GM06990 (cell line): ENCODE results near the gene RGS9BP.

Experiments
- DNase-seq: peaks from one replicate; pipeline ENCODE4 v3.0.0-alpha.2; 2011; ENCODE audit not compliant: insufficient read length; ENCODE audit errors: extremely low read depth
- H3K27me3 ChIP-seq: replicated peaks from 2 replicates; pipeline ENCODE4 v1.6.0; 2011; ENCODE audit warnings: low read length; ENCODE audit not compliant: control insufficient read depth, insufficient read depth
- H3K36me3 ChIP-seq: 2 replicates; pipeline ENCODE4 v1.5.1; 2011; ENCODE audit warnings: low read length; ENCODE audit not compliant: control insufficient read depth, insufficient read depth
- H3K4me3 ChIP-seq: replicated peaks from 2 replicates; pipeline ENCODE4 v1.5.1; 2011; ENCODE audit warnings: low read depth, mild to moderate bottlenecking, control low read depth, low read length
- TF ChIP-seq, protein P1 (sequence below): IDR thresholded peaks from 2 replicates; pipeline ENCODE4 v1.5.1; 2011; ENCODE audit warnings: low read length, control low read depth, mild to moderate bottlenecking, inconsistent platforms; ENCODE audit not compliant: insufficient read depth, poor library complexity, severe bottlenecking

Gene RGS9BP

DNA sequence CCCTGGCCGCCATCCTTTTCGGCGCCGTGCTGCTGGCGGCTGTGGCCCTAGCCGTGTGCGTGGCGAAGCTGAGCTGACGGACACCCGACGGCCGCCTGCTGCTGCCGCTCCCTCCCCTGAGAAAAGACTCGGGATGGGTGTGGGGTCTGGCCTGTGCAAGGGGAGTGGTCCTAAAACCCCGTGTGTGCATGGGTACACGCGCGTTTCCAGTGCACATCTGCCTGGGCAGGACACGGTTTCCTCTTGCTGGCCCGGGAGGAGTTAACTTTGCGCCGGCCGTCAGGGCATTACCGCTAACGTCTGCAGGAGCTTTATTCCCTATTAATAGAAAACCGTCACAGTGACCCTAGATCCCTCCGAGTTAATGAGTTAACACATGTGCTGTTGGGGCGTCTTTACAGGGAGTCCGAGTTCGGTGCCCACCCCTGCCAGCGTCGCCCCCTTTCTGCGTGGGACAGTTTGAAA lies 1.3 kb downstream of the RGS9BP start:
- TF ChIP-seq, protein P1, sequence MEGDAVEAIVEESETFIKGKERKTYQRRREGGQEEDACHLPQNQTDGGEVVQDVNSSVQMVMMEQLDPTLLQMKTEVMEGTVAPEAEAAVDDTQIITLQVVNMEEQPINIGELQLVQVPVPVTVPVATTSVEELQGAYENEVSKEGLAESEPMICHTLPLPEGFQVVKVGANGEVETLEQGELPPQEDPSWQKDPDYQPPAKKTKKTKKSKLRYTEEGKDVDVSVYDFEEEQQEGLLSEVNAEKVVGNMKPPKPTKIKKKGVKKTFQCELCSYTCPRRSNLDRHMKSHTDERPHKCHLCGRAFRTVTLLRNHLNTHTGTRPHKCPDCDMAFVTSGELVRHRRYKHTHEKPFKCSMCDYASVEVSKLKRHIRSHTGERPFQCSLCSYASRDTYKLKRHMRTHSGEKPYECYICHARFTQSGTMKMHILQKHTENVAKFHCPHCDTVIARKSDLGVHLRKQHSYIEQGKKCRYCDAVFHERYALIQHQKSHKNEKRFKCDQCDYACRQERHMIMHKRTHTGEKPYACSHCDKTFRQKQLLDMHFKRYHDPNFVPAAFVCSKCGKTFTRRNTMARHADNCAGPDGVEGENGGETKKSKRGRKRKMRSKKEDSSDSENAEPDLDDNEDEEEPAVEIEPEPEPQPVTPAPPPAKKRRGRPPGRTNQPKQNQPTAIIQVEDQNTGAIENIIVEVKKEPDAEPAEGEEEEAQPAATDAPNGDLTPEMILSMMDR: no peak
- Histone ChIP-seq H3K4me3 (no peak overlapping the region), H3K36me3 (peaks cover 2% of the 10 kb centered on the region; the same call in 1 of the 2 replicates), H3K27me3 (no peaks in the 10 kb centered on the region; the same call in 1 of the 2 replicates)
- DNase-seq: no peak

DNA sequence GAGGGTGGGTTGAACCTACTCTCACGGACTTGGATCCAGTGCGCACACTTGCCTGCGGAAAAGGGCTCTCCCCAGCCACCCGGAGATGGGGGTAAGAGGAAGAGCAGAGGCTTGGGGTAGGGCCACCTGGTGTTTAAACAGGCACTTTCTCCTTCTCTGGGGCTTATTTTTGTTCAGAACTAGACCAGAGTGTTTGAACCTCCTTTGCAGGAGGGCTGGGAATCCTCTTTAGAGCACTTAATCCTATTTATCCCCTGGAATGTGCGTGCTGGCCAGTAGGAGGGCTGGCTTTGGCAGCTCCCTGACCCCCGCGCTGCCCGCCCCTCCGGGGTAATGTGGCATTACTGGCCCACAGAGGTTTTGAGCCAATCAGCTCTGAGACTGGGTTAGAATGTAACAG lies 2.0 kb downstream of the RGS9BP start:
- TF ChIP-seq, protein P1: no peak
- no peaks in the 10 kb centered on the region; the same call in 1 of the 2 replicates for H3K27me3 ChIP-seq
- no peak for DNase-seq
- no peaks in the 10 kb centered on the region for H3K36me3 ChIP-seq
- no peak overlapping the region for H3K4me3 ChIP-seq

DNA sequence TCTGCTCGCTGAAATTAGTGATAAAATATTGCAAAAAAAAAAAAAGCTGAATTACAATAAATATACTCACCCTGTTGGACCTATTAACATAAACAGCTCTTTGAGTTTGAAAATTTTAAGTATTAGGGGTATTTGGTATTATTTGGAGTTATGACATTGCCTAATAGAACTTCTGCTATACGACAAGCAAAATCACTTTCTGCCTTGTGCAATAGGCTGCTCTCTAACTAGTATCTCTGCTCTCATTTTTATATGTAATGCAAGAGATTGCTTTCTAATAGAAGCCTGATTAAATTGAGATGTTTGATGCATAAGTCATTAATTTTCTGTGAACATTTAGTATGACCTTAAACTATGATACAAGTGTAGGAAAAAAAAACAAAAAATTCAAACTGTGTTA lies 5.3 kb downstream of the RGS9BP start:
- TF ChIP-seq, protein P1: no peak
- Histone ChIP-seq H3K4me3 (no peak overlapping the region), H3K27me3 (no peaks in the 10 kb centered on the region; the same call in 1 of the 2 replicates), H3K36me3 (no peaks in the 10 kb centered on the region)
- no peak for DNase-seq

DNA sequence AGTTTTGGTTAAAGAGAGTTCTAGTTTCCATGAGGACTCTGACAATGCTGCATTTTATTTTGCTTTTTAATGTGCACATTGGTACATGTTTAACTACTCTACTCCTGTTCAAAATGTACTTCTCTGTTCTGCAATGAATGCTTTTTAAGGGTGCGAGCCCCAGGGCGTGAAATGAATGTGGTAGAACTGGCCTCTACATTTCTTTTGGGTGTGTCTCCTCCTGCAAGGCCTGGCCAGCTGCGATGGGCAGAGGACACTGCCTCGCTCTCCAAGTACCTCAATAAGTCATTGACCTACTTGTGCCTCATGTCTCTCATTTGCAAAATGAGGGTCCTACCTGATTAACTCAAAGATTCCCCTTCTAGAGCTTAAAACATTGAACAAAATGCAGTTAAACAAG lies 6.7 kb downstream of the RGS9BP start:
- TF ChIP-seq, protein P1: no peak
- no peak overlapping the region for H3K4me3 ChIP-seq
- DNase-seq: no peak
- H3K36me3 ChIP-seq: no peaks in the 10 kb centered on the region
- H3K27me3 ChIP-seq: no peaks in the 10 kb centered on the region; the same call in 1 of the 2 replicates

DNA sequence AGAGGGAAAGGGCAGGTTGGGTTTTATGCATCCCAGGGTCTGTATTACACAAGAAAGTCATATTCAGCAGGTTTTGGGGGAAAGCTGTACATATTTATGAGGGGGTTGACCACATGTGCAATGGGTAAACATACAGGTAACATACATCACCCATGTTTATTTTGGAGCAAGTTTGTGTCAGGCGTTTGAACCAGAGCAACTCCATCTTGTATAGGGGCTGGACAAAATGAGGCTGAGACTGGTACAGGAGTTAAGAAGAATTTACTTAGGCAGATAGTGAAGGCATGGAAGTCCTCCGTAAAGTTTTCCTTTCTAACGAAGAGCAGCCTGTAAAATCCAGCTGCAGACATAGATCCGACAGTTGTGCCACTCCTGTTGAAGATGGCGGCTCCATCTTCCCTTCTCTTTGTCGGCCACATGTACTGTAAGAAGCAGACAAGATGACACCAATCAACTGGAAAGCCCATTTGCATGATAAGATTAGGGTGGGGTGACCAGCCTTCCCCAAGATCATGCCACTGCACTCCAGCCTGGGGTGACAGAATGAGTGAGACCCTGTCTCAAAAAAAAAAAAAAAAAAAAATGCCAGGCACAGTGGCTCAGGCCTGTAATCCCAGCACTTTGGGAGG lies 11.3 kb downstream of the RGS9BP start:
- no peak overlapping the region for H3K4me3 ChIP-seq
- TF ChIP-seq, protein P1: no peak
- no peaks in the 10 kb centered on the region for H3K36me3 ChIP-seq
- DNase-seq: no peak
- H3K27me3 ChIP-seq: no peaks in the 10 kb centered on the region
